BE2C (cell line): ENCODE results near the gene KLHL26.

ENCODE experiments used
- DNase-seq: peaks from one replicate; pipeline ENCODE4 v3.0.0-alpha.2; 2020
- H3K27me3 ChIP-seq: fragments of 250-450 bp; sonication (Bioruptor Pico); 2 replicates; pipeline ENCODE4 v1.5.1; 2020; ENCODE audit warnings: mild to moderate bottlenecking
- H3K36me3 ChIP-seq: fragments of 250-450 bp; sonication (Bioruptor Pico); 2 replicates; pipeline ENCODE4 v1.5.1; 2020; ENCODE audit warnings: mild to moderate bottlenecking
- H3K4me1 ChIP-seq: fragments of 250-450 bp; sonication (Bioruptor Pico); 2 replicates; pipeline ENCODE4 v1.5.1; 2020
- H3K4me3 ChIP-seq: 2 replicates; pipeline ENCODE4 v1.5.1; 2011; ENCODE audit warnings: low read depth, low read length
- H3K9me3 ChIP-seq: fragments of 250-450 bp; sonication (Bioruptor Pico); 2 replicates; pipeline ENCODE4 v1.5.1; 2020
- TF ChIP-seq, protein P1 (sequence below): IDR thresholded peaks from 2 replicates; pipeline ENCODE4 v1.5.1; 2012; ENCODE audit warnings: mild to moderate bottlenecking, low read depth, low read length

The KLHL26 gene

DNA sequence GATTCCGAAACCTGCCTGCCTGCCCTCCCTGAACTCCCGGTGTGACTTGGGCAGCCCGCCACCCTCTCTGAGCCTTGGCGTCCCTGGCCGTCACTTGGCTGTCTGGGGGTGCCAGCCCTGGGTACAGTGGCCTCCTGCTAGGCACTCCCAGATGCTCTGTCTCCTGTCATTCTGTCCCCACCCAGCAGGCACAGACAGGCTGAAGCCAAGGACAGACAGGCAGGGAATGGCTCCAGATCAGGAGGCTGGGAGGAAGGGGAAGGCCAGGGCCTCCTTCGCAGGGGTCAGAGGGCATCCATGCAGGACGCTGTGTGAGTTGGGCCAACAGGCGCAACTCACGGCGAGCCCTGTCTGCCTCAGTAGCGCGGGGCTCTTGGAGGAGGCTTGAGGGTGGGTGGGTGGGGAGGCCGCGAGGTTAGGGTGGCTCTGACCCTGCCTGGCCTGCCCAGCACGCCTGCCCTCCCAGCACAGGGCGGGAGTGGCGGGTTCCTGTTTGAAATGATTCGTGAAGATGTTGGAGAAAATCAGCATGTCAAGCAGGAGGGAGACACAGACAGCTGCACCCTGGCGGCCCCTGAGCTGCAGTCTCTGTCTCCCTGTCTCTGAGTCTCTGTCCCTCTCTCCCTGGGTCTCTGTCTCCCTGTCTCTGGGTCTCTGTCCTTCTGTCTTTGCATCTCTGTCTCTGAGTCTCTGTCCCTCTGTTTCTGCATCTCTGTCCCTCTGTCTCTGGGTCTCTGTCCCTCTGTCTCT, 19.7 kb downstream of the KLHL26 start:
- H3K4me1 ChIP-seq = peaks cover 26% of the 10 kb centered on the region
- H3K9me3 ChIP-seq = no peaks in the 10 kb centered on the region
- TF ChIP-seq, protein P1, sequence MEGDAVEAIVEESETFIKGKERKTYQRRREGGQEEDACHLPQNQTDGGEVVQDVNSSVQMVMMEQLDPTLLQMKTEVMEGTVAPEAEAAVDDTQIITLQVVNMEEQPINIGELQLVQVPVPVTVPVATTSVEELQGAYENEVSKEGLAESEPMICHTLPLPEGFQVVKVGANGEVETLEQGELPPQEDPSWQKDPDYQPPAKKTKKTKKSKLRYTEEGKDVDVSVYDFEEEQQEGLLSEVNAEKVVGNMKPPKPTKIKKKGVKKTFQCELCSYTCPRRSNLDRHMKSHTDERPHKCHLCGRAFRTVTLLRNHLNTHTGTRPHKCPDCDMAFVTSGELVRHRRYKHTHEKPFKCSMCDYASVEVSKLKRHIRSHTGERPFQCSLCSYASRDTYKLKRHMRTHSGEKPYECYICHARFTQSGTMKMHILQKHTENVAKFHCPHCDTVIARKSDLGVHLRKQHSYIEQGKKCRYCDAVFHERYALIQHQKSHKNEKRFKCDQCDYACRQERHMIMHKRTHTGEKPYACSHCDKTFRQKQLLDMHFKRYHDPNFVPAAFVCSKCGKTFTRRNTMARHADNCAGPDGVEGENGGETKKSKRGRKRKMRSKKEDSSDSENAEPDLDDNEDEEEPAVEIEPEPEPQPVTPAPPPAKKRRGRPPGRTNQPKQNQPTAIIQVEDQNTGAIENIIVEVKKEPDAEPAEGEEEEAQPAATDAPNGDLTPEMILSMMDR = no peak
- H3K36me3 ChIP-seq = no peaks in the 10 kb centered on the region
- DNase-seq = no peak
- H3K27me3 ChIP-seq = no peaks in the 10 kb centered on the region
- no peak overlapping the region for H3K4me3 ChIP-seq

DNA sequence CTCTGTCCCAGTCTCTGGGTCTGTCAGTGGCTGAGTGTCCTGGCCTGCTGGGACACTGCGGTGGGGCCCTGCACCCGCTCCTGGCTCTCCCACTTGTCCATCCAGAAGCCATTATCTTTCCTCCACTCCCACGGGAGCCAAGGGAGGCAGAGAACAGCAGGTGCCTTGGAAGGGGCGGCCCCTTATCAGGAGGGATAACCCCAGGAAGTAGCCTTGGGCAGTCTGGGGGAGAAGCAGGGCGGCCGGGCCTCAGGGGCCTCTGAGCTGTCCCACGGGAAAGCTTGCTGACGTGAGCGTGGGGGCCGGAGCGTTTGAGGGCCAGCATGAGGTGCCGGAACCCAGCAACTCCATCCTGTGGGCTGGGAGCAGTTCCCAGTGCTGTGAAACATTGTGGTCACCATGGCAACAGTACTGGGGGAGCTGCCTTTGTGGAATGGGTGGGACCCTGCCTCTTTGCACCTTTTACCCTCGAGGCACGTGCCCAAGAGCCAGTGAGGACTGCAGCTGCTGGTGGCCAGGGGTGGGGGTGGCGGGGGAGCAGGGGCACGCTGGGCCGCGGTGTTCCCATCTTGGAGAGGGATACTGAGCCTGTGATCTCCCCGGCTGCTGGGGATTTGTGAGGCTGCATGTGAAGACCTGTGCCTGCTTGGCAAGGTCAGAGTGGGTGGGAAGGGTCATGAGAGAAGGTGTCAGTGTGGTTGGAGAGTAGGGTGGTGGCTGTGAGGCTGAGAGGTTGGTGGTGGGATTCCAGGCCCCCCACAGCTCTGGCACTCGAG, 20.9 kb downstream of the KLHL26 start:
- TF ChIP-seq, protein P1 = no peak
- DNase-seq = peak; percentile 80
- H3K4me1 ChIP-seq = peaks cover 26% of the 10 kb centered on the region
- H3K4me3 ChIP-seq = no peak overlapping the region; the same call in 1 of the 2 replicates
- H3K36me3 ChIP-seq = no peaks in the 10 kb centered on the region
- no peaks in the 10 kb centered on the region for H3K9me3 ChIP-seq
- H3K27me3 ChIP-seq = no peaks in the 10 kb centered on the region

DNA sequence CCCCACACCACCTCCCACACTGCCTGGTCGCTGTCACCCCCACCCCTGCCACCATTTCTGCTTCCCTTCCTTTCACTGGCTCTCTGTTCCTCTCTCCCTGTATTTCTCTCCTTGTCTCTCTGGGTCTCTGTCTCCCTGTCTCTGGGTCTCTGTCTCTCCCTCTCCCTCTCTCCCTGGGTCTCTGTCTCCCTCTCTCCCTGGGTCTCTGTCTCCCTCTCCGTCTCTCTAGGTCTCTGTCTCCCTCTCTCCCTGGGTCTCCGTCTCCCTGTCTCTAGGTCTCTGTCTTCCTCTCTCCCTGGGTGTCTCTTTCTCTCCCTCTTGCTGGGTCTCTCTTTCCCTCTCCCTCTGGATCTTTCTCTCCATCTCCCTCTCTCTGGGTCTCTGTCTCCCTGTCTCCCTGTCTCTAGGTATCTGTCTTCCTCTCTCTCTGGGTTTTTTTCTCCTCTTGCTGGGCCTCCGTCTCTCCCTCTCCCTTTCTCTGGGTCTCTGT, 21.6 kb downstream of the KLHL26 start:
- no peaks in the 10 kb centered on the region for H3K9me3 ChIP-seq
- no peaks in the 10 kb centered on the region for H3K27me3 ChIP-seq
- no peak overlapping the region for H3K4me3 ChIP-seq
- peaks cover 26% of the 10 kb centered on the region for H3K4me1 ChIP-seq
- TF ChIP-seq, protein P1 = no peak
- H3K36me3 ChIP-seq = no peaks in the 10 kb centered on the region
- DNase-seq = no peak

DNA sequence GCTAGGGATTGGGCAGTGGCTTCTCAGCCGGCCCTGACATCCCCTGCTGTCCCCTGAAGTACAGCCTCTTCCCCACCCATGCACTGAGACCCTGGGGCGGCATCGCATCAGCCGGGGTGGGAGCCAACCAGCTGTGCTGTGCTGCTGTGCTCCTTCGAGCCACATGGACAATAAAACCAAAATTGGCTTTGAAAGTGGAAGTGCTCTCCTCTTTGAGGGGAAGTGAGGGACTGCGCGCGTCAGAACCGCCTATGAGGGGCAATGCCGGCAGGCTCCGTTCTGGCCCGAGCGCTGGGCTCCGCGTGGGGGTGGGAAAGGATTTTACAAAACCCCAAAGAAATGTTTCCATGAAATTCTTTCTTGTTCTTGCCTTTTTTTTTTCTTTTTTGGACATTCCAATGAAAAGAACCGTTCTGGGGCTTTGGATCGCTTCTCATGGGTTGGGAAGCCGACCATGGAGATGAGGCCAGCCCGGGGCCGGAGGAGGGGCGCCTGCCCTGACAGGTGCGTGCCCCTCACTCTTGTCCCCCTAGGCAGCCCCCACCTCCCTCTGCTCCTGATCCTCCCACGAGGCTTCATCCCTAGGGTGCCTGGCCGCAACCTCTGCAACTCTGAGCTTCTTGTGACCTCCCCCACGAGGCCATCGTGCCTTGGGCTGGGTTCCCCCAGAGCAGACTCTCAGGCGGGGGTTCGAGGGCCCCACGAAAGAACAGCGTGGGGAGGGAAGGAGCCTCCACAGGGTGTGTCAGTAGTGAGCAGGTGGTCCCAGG, 22.6 kb downstream of the KLHL26 start:
- H3K4me1 ChIP-seq = peaks cover 26% of the 10 kb centered on the region
- TF ChIP-seq, protein P1 = no peak

DNA sequence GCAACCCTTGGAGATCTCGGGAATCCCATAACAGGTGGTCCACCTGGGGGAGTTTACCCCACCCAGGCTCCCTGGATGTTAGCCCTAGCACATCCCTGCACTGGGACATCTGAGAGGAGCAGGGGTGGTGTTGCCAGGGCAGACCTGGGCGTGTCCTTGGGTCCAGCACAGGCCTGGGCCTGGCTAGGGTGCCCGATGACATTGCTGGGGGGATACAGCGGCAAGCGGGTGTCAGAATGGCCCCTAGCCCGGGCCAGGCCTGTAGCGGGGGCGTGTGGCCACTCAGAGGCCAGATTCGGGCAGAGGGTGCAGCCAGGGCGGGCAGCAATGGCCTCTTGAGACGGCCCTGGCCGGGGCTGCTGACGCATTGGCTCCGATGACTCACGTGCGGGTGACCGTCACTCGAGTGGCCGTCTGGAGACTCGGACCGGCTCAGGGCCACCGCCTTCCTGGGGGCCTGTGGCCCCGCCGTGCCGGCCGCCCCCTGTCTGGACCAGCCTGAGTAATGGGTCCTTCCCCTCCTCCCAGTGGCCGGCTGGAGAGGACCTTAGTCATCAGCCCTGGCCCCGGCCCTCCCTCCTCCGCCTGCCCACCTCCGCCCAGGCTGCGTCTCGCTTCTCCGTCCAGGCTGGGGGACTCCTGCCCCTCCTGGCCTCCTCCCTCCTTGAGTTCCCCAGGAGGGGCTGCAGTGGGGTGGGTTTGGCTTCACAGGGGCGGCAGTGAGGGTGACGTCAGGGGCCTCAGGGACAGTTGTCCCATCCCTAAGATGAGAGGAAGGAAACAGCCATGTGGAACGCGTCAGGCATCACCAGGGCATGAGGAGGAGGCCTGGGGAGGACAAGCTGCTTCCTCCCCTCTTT, 23.5 kb downstream of the KLHL26 start:
- no peak for DNase-seq
- TF ChIP-seq, protein P1 = no peak
- Histone ChIP-seq H3K4me1 (peaks cover 26% of the 10 kb centered on the region), H3K27me3 (no peaks in the 10 kb centered on the region), H3K36me3 (no peaks in the 10 kb centered on the region), H3K4me3 (no peak overlapping the region), H3K9me3 (no peaks in the 10 kb centered on the region)

More for the DNA sequence above, 22.6 kb downstream of the KLHL26 start:
- no peak for DNase-seq
- Histone ChIP-seq H3K4me3 (no peak overlapping the region), H3K9me3 (no peaks in the 10 kb centered on the region), H3K36me3 (no peaks in the 10 kb centered on the region), H3K27me3 (no peaks in the 10 kb centered on the region)
